GM12873 (cell line): Measurements from ENCODE around the gene MEX3A.

Experiments used
- CTCF ChIP-seq: IDR thresholded peaks from 2 replicates; pipeline ENCODE4 v1.5.1; 2012; ENCODE audit warnings: low read depth, mild to moderate bottlenecking, moderate library complexity, low read length, control low read depth; ENCODE audit not compliant: insufficient read depth; ENCODE audit errors: missing control alignments

MEX3A gene

DNA sequence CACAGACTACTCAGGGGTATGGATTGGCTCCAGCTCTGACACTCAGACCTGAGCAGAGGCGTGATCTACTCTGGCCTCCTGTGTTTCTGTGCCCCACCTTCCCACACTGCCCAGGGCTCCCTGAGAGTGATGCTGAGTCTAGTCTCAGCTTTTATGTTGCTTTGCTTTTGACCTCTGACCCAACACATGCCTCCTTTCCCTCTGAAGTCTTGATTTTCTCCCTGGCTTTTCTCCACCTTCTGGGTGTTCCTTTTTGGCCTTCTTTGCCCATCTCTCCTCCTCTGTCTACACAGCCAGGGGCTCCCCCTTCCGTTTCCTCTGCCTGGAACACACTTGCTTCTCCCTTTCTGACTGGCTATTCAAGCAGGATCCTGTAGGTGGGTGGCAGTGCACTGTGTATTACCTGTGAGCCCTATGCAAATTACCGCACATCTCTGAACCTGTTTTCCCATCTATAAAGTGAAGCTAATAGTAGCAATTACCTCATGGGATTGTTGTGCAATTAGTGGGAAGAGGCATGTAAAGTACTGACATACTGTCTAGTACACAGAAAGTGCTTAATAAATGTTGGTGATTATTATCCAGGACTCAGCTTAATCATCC, 13.7 kb upstream of the MEX3A start:
- peak; percentile 2 for TF ChIP-seq CTCF

DNA sequence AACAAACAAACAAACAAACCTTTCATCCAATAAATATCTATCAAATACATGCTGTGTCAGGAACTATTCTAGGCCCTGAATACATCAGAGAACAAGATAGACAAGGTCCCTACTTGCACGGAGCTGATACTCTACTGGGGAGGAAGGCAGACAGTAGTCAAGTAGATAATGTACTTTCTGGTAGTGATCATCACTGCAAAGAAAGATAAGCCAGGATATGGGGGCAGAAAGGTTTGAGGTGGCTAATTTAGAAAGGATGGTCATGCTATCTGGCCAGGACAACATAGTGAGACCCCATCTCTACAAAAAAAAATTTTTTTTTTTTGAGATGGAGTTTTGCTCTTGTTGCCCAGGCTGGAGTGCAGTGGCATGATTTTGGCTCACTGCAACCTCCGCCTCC, 9.3 kb upstream of the MEX3A start:
- no peak for TF ChIP-seq CTCF

DNA sequence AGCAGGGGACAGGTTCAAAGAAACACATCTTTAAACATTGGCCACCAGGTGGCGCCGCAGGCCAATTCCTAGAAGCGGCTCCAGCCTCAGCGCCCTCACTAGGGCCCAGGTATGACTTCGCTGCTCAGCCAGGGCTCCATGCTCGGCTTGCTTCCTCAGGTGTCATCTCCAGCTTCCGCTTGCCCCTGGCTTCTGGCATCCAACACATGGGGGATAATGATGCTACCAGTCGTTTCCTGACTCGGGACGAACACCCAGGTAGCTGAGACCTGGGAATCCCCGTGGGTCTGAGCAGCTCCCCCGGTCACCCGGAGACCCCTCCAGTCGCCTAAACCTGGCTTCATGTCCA, 8.5 kb upstream of the MEX3A start:
- peak; percentile 85 for TF ChIP-seq CTCF

GRCh38 chr1:156090138-156090839, 8.0 kb upstream of the MEX3A start:
- TF ChIP-seq CTCF: no peak

DNA sequence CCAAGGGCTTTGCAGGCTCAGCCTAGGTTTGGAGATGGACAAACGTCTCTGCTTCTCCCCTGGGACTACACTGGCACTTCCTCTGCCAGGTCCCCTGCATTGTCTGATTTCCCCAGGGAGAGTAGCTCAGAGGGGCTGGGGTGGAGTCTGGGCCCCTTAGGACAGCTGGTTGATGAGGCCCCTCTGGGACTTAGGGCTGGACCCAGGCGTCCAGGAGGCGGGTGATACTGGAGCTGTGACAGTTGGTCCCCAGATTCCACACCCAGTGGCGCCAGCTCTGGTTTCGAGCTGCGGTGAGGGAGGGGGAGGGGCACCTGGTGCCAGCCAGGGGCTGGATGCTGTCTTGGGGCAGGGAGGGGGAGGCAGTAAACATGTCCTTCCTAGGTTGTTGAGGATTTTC, 7.4 kb upstream of the MEX3A start:
- TF ChIP-seq CTCF: no peak

GRCh38 chr1:156086256-156086662, 4.0 kb upstream of the MEX3A start:
- no peak for TF ChIP-seq CTCF

DNA sequence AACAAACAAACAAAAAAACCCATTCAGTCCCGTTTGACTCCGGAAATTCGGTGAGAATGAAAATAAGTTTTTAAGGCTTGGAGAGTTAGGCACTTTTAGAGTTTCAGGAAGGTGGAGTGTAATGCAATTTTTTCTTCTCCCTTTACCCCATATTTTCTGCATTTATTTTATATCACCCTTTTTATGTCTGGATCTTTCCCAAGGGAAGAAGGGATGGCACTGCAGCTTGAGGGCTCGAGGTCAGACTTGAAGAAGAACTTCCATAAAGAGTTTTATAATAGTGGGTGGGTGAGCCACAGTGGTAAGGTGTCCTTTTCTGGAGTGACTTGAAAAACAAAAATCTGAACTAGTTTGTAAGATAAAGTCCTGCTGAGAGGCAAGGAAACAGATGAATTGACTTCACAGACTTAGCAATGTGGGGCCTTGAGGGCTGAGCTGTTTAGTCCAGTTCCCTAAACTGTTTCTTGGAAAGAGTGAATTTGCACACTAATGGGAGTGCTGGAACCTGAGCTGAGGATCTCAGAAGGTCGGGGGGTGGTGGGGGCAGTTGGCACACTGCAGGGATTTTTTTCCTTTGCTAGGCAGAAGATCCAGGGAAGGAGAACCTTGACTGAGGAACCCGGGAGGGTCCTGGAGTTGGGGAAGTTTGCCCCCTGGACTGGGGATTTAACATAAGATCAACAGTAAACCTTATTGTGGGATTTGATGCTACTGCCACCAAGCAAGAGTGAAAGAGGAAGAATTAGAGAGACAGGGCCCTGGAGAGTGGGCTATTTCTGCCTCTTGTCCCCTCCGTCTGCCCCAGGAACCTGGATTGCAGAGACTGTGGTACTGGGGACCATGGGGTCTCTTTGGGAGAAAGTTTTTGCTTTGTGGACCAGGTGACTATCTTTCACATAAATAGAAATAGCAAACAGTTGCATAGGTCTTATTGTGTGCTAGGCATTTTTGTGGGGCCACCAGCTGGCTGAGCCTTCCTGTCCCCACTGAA, 1.8 kb upstream of the MEX3A start:
- TF ChIP-seq CTCF: no peak
